ENCODE measurements around the gene NACAD.
"Not testable (repeated sequence)": the region's sequence is repeated elsewhere in the genome, so short reads cannot be mapped to it uniquely, and the experiment has no call there.

NACAD gene

GRCh38 chr7:45088821-45089340 is at the start of gene NACAD:
Gene NACAD (minus strand): TSS chr7:45088969. CDS start chr7:45088894, 75 bp downstream.
- FAIRE-seq: no peak

GRCh38 chr7:45136106-45137060 is 47.6 kb upstream of the NACAD start:
- FAIRE-seq: no peak

- FAIRE-seq: no peak
These were observed 45.1 kb upstream of the NACAD start for GRCh38 chr7:45133877-45134276.

GRCh38 chr7:45133352-45133751 is 44.6 kb upstream of the NACAD start:
- no peak for FAIRE-seq

GRCh38 chr7:45132708-45133320 is 44.0 kb upstream of the NACAD start:
- no peak for FAIRE-seq

- FAIRE-seq: no peak
These were observed 43.1 kb upstream of the NACAD start for GRCh38 chr7:45131891-45132290.

- no peak for FAIRE-seq
These were observed 42.1 kb upstream of the NACAD start for GRCh38 chr7:45130910-45131309.

GRCh38 chr7:45129906-45130305 is 41.1 kb upstream of the NACAD start:
- FAIRE-seq: no peak

- FAIRE-seq: no peak
These were observed 40.5 kb upstream of the NACAD start for GRCh38 chr7:45129181-45129800.

GRCh38 chr7:45126920-45127319 is 38.2 kb upstream of the NACAD start:
- no peak for FAIRE-seq

- FAIRE-seq: no peak
These were observed 37.4 kb upstream of the NACAD start for GRCh38 chr7:45126201-45126600.

GRCh38 chr7:45125193-45125904 is 36.6 kb upstream of the NACAD start:
- no peak for FAIRE-seq

- no peak for FAIRE-seq
These were observed 35.3 kb upstream of the NACAD start for GRCh38 chr7:45123913-45124710.

- no peak for FAIRE-seq
These were observed 34.4 kb upstream of the NACAD start for GRCh38 chr7:45122975-45123860.

- no peak for FAIRE-seq
These were observed 30.8 kb upstream of the NACAD start for GRCh38 chr7:45119550-45119949.

- no peak for FAIRE-seq
These were observed 30.1 kb upstream of the NACAD start for GRCh38 chr7:45118889-45119331.

GRCh38 chr7:45118292-45118691 is 29.5 kb upstream of the NACAD start:
- FAIRE-seq: no peak

GRCh38 chr7:45117582-45117981 is 28.8 kb upstream of the NACAD start:
- FAIRE-seq: no peak

- FAIRE-seq: no peak
These were observed 27.3 kb upstream of the NACAD start for GRCh38 chr7:45116048-45116447.

GRCh38 chr7:45114926-45115325 is 26.2 kb upstream of the NACAD start:
- no peak for FAIRE-seq

GRCh38 chr7:45114257-45114656 is 25.5 kb upstream of the NACAD start:
- not testable (repeated sequence) for FAIRE-seq

All from TTC549 (cell line).